Measurements from ENCODE around the gene GUCA1A. TPM values are rescaled to one million over a fixed set of nuclear protein-coding genes. Genes with fewer than 3 reads are reported as not detected.

The GUCA1A gene
- total and polyA plus RNA-seq, 7 donors: not detected

DNA sequence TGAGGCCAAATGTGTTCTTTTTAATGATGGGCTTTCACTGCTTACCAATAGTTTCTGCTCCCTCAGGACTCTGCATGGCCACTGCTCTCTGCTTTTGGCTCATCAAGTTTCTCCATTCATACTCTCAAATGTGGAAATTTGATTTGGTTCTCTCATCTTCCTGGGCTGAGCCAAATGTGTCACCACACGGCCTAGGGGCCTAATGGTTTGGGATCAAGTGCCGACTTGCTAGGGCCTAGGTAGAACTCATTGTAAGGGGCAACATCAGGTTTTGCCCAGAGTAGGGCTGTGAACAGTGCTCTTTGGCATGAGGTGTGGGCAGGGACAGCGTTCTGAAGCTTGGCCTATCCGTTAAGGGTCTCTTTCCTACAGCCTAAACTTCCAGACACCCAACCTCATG lies 48.4 kb downstream of the GUCA1A start:
- Histone ChIP-seq H3K36me3 (ENCODE audit: insufficient read depth in 1 of 2, low read depth in 1 of 2) (no peaks in the 10 kb centered on the region), H3K4me1 (peaks cover 6% of the 10 kb centered on the region), H3K27me3 (ENCODE audit: insufficient read depth in 3 of 3, low read length in 2 of 3) (no peaks in the 10 kb centered on the region), H3K27ac (no peak overlapping the region), H3K4me3 (no peak overlapping the region), H3K9me3 (no peaks in the 10 kb centered on the region)
- TF ChIP-seq, protein P1, sequence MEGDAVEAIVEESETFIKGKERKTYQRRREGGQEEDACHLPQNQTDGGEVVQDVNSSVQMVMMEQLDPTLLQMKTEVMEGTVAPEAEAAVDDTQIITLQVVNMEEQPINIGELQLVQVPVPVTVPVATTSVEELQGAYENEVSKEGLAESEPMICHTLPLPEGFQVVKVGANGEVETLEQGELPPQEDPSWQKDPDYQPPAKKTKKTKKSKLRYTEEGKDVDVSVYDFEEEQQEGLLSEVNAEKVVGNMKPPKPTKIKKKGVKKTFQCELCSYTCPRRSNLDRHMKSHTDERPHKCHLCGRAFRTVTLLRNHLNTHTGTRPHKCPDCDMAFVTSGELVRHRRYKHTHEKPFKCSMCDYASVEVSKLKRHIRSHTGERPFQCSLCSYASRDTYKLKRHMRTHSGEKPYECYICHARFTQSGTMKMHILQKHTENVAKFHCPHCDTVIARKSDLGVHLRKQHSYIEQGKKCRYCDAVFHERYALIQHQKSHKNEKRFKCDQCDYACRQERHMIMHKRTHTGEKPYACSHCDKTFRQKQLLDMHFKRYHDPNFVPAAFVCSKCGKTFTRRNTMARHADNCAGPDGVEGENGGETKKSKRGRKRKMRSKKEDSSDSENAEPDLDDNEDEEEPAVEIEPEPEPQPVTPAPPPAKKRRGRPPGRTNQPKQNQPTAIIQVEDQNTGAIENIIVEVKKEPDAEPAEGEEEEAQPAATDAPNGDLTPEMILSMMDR (IDR thresholded peaks at IDR 0.05): no peak
- intact Hi-C loops (cut with DNase I): no loop called here
- ATAC-seq (no peak), DNase-seq (no peak)
- 72 to 81% (median 77%) methylated on average over 4 of the region's 4 CpGs for WGBS, 3 donors

DNA sequence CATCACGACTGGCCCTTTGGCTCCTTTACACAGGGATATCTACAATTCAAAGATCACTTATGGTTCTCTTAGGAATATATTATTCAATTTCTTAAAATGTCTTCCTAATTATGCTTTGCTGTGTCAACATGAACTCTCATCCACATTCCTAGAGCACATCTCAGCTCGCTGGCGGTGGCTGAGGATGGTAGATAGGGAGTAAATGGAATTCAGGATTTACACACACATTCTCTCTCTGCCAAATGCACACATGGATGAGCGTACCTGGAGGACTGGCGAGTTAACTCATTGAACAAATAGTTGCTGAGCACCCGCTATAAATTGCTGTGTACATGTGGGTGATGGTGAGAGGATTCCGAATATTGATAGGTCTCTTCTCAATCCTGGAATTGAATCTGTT lies 49.3 kb downstream of the GUCA1A start:
- no peaks in the 10 kb centered on the region for H3K27me3 ChIP-seq (ENCODE audit: insufficient read depth in 3 of 3, low read length in 2 of 3)
- 77 to 90% (median 84%) methylated on average over 7 of the region's 7 CpGs for WGBS, 3 donors
- DNase-seq (no peak), ATAC-seq (no peak)
- no peaks in the 10 kb centered on the region for H3K36me3 ChIP-seq (ENCODE audit: insufficient read depth in 1 of 2, low read depth in 1 of 2)
- H3K27ac ChIP-seq: no peak overlapping the region
- no peaks in the 10 kb centered on the region for H3K4me1 ChIP-seq
- intact Hi-C loops (cut with DNase I): no loop called here
- TF ChIP-seq, protein P1 (IDR thresholded peaks at IDR 0.05): no peak
- H3K4me3 ChIP-seq: no peak overlapping the region
- H3K9me3 ChIP-seq: no peaks in the 10 kb centered on the region

DNA sequence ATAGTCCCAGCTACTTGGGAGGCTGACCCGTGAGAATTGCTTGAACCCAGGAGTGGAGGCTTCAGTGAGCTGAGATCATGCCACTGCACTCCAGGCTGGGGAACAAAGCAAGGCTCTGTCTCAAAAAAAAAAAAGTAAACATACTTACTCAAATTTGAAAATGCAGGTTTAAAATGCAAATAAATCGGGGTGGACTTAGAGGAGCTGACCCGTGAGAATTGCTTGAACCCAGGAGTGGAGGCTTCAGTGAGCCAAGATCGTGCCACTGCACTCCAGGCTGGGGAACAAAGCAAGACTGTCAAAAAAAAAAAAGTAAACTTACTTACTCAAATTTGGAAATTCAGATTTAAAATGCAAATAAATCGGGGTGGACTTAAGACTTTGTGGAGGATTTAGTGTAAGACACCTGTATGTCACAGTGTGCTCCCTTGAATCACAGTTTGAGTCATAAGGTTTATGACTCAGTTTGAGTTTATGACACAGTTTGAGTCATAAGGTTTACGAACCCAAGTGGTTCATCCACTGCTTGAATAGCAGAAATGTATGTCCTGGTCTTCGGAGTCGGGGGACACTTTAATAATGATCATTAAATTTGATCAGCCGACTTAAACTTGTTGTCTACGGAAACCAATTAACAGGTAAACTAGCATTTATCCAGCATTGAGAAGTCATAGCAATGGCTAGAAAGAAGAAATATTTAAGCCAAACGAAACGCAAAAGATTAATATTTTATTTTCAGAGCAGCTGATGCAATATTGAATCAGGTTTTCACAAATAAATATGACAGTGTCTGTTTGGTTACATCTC lies 51.3 kb downstream of the GUCA1A start:
- Histone ChIP-seq H3K4me1 (no peaks in the 10 kb centered on the region), H3K36me3 (ENCODE audit: insufficient read depth in 1 of 2, low read depth in 1 of 2) (no peaks in the 10 kb centered on the region), H3K27me3 (ENCODE audit: insufficient read depth in 3 of 3, low read length in 2 of 3) (no peaks in the 10 kb centered on the region), H3K4me3 (no peak overlapping the region), H3K27ac (no peak overlapping the region), H3K9me3 (no peaks in the 10 kb centered on the region)
- ATAC-seq (no peak), DNase-seq (no peak)
- TF ChIP-seq, protein P1 (IDR thresholded peaks at IDR 0.05): no peak
- WGBS, 3 donors: 70 to 85% (median 80%) methylated on average over 12 of the region's 12 CpGs
- intact Hi-C loops (cut with DNase I): no loop called here

DNA sequence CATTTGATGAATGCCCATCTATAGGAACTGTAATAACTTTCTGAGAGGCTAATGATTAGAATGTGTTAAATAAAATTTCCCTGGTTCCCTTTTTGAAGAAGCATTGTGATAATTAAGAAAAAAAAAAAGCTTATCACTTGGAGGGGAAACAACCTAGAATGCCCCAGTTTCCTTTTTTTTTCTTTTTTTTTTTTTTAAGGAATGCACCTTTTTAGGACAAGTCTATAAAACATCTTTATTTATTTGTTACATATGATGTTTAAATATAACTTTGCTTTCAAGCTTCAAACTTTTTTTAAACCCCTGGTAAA lies 51.8 kb downstream of the GUCA1A start:
- no peaks in the 10 kb centered on the region for H3K9me3 ChIP-seq
- H3K27me3 ChIP-seq (ENCODE audit: insufficient read depth in 3 of 3, low read length in 2 of 3): no peaks in the 10 kb centered on the region
- no peak overlapping the region for H3K27ac ChIP-seq
- no peaks in the 10 kb centered on the region for H3K4me1 ChIP-seq
- TF ChIP-seq, protein P1 (IDR thresholded peaks at IDR 0.05): no peak
- intact Hi-C loops (cut with DNase I): no loop called here
- DNase-seq: no peak
- no peak overlapping the region for H3K4me3 ChIP-seq
- H3K36me3 ChIP-seq (ENCODE audit: insufficient read depth in 1 of 2, low read depth in 1 of 2): no peaks in the 10 kb centered on the region
- no peak for ATAC-seq

DNA sequence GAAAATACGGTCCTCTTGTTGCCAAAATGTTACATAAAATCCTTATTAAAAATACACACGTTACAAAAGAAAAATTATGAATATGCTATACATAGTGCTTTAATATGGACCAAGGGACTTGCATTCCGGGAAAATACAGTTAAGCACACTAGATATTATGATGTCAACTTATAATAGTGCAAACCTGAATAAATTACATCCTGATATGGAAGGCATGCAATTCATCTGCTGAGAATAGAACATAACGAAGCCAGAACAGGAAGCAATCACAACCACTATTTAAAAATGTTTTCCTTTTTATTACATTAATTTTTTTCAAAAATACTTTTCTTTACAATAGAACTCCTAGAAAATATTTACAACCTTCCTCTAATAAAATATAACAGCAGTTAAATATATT lies 52.3 kb downstream of the GUCA1A start:
- Histone ChIP-seq H3K4me3 (no peak overlapping the region), H3K27ac (no peak overlapping the region), H3K4me1 (no peaks in the 10 kb centered on the region), H3K9me3 (no peaks in the 10 kb centered on the region), H3K36me3 (ENCODE audit: insufficient read depth in 1 of 2, low read depth in 1 of 2) (no peaks in the 10 kb centered on the region), H3K27me3 (ENCODE audit: insufficient read depth in 3 of 3, low read length in 2 of 3) (no peaks in the 10 kb centered on the region)
- ATAC-seq: no peak
- 60 to 66% (median 61%) methylated on average over 4 of the region's 4 CpGs for WGBS, 3 donors
- no peak for DNase-seq
- TF ChIP-seq, protein P1 (IDR thresholded peaks at IDR 0.05): no peak
- intact Hi-C loops (cut with DNase I): no loop called here
